Measurements from ENCODE around the gene POLD4.
A peak's percentile ranks its signal among the peaks of the same experiment; 100 is the strongest.

Gene POLD4

DNA sequence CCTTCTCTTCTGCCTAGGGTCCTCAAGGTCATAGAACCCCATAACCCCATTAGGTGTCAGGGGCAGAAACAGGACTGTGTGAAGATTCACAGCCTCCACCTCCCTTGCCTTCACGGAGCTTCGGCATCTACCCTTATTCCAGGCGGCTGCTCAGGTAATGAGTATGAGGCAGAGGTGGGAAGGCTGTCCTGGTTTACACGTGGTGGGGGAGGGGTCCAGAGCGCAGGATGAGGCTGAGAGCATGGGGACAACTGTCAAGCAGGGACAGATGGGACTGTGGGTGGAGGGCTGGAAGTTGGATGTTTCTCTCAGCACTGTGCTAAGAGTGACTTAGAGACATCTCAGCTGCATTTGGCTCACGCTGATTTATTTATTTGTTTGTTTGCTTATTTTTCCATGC, 34.2 kb upstream of the POLD4 start:
- no peak for DNase-seq

DNA sequence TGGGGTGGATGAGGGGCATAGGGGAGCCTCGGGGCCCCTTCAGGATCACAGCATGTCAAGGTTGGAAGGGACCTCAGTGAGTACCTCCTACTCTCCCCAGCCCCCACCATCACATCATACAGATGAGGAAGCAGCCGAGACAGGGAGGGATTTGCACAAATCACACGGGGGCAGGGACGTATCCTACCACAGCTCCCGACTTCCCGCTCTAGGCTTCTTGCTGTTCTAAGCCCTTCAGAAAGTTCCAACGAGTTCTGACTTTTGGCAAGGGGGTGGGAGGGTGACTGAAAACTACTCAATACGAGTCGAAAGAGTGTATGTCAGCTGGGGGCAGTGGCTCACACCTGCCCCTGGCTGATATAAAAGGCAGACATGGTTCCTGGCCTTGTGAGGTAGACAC, 33.7 kb upstream of the POLD4 start:
- no peak for DNase-seq

DNA sequence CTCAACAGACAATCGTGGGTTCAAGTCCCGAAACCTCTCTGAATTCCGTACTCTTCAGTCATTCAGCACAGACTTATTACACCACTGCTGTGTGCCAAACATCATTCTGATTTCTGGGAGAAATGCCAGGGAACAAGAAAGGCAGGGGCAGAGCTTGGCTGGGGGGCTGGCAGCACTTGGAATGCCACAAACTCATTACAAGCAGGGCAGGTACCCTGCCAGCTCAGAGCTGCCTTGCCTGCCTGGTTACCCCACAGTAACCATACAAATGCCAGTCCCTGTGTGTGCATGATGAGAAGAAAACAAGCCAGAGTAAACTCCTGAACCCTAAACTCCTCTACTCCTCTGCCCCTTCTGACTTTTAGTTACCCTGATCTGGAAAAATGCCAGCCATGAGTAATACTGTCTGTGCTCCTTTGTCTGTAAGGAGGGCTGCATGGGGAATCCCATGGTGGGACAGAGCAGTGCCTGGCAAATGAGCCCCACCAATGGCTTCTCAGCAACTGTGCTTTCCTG, 31.6 kb upstream of the POLD4 start:
- DNase-seq, result no peak

DNA sequence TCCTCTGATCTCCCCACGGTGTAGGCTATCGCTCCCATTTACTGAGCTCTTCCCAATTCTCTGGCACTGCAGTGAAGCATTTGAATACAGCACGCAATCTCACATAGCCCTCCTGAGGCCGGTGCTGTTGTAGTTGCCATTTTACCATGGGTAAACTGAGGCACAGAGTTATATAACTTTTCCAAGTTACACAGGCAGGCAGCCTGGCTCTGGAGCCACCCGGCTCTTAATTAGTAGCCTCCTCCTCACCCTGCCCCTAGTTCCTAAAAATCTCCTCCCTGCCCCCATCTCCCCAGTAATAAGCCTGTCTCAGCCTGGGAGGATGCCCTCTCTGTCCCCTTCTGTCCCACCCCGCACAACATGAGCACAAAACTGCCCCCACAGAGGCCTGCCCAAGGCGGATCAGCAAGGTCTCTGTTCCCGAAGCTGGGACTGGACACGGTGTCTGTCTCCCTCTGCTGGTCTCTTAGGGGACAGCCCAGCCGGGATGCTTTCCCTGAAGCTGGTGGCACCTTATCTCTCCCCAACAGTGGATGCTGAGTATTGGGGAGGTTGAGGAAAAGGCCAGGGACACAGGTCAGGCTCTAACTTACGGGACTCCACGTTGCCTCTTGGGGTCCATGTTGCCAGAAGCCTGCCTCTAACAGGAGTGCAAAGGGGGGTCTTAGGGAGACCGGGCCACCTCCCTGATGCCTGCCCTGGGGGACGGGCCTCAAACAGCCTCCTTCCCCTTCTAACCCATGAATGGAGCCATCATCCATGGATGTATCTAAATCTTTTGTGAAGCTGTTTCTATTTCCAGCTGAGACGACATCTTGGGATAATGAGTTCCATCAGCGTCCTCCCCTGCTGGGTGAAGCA, 29.2 kb upstream of the POLD4 start:
- DNase-seq, result peak; percentile 76

DNA sequence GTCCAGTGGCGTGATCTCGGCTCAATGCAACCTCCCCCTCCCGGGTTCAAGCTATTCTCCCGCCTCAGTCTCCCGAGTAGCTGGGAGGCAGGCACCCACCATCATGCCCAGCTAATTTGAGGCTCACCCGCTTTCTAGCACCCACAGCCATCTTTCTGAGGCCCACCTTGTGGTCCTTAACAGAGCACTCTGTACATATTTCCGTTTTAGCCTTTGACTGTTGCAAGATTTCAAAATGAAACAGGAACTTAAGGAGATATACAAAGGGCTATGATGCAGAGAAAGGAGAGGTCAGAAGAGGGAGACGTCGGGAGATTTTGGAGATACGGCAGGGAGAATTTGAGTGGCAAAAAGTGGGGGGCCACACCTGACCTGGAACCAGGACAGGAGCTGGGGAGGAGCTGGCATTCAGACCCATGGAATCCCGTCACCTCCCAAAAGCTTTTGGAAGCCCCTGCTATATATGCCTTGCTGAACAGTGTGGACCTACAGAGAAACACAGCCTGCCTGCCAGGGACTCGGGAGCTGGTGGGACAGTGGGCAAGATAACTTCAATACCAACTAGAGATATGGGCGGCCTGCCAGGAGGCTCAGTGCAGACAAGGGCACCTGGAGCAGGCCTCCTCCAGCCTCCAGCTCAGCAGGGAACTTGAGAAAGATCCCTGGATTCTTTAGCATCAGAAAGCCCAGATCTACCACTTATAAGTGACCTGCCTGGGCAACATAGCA, 28.1 kb upstream of the POLD4 start:
- no peak for DNase-seq

DNA sequence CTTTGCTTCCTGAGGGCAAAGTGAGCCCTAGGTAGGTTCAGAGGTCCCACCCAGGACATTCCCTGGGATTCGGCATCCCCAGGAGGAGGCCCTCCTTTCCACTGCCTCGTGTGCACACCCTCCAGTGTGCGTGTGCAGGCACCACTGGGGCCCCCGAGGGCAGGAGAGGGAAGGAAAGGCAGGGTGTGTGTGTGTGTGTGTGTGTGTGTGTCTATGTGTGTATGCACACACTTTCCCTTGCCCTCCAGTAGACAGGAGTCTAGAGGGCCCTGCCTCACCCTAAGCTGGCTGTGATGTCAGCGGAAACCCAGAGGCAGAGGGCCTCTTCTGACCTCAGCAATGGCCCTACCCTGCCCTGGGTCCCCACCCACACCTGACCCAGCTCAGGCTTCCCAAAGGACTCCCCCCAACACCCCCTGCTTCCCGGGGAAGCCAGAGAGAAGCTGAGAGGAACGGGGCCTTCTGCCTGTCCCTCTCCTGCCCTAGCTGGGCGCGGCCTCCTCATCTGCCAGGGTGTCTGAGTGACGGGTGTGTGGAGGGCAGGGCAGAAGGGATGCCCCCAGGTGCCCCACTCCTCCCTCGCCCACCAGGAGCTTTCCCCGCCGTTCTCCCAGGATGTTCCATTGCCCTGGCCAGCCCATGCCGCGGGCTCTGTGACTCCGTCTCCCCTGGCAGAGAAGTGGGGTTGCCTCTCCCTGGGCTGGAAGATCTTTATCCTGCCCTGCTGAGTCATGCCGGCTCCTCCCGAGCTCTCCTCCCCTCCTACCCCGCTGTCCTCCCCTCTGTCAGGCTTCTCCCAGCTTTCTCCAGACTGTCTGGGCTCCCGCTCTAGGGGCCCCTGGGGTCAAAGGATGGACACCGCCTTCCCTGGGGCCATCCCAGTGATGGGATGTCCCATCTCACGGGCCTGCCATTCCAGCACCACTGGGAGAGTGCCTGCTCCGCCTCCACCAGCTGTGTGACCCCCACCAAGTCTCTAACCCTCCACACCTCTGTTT, 26.0 kb upstream of the POLD4 start:
- DNase-seq, result no peak

DNA sequence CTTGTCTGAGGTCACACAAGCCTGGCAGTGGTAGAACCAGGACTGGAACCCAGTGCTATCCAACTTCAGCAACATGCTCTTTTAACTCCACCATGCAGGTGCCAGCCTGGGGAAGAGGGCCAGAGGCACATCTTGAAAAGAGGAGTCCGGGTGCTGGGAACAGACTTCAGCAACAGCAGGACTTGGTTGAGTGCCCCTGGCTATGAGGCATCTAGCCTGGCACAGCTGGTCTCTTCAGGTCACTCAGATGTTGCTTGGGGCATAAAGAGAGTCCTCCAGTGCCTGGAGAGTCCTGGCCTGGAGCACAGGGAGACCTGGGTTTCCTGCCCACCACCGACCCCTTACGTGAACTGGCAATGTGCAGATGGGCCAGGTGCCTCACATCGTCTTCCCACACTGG, 25.2 kb upstream of the POLD4 start:
- no peak for DNase-seq

DNA sequence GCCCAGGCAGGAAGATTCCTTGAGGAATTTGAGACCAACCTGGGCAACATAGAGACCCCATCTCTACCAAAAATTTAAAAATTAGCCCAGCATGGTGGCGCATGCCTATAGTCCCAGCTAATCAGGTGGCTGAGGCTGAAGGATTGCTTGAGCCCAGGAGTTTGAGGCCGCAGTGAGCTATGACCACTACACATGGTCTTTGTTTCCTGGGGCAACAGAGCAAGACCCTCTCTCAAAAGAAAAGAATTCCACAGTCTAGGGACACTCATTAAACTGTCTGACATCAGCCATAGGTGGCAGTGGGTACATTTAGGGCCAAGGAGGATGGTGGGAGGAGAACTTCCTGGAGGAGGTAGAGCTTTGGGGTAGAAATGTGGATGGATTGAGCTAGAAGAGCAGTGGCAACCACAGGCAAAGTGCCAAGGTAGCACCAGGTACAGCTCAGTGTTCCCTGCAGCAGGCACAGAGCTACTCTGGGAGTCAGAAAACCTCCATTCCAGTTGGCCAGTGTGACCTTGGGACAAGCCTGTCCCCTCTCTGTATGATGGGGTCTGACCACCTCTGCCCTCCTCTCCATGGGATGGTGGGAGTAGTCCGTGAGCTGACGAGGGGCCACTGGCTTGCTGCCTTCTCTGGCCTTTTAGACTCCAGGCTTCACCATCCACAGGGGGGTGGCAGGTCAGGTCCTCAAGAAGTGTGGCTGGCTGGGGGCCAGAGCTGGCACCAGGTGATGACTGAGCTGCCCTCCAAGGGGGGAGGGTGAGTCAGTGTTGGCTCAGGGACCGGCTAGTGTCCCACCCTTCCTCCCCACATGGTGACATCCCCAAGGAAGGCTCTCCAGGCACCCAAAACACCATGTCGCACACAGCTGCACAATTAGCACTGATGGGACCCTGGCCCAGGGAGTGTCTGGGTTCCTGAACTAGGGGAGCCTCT, 23.8 kb upstream of the POLD4 start:
- no peak for DNase-seq

DNA sequence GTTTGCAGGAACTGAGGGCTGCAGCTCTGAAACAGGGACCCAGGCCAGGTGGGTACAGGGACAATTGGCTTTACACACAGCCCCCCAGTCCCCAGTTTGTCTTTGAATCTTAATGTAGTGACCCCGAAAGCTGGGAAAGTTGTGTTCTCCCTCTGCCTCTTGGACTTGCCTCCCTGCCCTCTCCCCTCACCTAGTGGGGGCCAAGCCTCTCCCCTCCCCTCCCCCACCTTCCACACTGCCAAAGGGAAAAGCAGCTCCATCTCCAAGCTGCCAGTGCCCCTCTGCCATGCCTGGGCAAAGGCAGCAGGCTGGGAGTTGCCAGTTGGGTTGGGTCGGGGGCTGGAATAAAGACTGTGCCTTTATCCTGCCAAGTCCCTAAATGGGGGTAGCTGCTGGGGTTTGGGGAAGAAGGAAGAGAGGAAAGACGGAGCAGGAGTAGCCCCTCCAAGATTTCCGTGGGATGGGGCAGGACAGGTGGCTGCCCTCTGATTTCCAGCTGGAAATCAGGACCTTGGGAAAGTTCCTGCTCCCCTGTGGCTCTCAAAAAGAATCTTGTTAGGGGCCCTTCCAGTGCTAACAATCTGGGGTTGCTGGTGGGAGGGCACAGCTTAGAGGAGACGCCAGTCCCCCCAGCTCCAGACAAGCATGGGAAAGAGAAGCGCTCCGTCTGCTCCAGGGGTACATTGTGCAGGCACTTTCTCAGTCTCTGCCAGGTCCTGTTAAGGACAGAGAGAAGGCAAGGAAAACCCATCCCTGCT, 22.9 kb upstream of the POLD4 start:
- no peak for DNase-seq

DNA sequence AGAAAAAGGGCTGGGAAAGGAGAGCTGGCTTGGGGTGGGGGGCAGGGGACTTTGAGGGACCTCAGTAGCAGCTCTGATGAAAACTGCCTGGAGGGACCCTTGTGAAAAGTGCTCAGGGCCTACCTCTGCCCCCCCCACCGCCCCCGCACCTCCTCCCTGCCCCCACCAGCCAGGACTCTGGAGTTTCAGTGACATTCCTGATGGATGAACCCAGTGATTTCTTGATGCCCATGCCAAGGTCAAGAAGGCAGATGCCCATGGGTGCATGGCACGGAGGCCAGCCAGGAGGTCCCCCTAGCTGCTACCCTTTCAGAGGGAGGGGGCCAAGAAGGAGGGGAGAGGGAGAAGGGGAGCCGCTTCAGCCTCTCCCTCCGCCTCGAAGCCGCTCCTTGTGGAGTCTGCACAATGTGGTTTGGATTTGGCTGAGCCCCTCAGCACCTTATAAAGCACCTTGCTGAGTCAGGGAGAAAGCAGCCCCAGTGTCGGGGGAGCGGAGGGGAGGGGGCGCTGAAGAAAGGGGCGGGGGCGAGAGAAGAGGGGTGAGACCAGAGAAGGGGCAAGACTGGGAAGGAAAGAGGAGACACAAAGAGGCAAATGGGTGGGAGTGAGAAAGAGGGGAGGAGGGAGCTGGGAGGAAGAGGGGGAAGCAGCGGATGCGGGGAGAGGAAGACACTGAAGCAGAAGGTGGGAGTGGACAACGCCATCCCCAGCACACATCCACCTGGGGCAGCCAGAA, 22.1 kb upstream of the POLD4 start:
- DNase-seq, result no peak

DNA sequence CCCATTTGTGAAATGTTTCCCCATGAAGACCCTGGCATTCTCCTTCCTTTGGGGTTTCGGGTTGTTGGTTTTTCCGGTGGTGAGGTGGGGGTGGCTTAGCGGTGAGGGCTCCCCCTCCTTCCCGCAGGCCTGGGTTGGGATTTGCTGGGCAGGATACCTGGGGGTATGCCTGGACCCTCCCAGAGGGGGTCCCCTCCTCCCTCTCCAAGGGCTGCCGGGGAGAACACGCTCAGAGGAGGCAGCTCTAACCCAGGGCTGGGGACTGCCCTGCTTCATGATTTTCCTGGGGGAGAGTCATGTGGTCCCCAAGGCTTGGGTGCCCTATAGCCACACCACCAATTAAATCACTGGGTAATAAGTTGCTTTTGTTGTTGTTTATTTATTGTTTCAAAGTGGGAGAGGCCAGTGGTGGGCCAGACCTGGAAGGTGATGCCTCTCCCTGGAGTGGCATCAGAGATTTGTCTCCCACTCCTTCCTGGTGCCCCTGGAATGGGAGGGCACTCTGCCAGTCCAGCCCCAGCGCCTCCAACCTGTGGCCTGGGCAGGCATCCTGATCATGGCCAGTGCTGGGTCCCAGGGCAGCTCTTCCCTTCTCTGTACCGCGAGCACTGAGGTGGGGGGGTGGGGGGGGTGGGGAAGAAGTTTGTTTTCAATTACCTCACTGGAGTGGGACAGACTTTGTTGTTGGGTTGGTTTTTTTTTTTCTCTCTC, 21.4 kb upstream of the POLD4 start:
- DNase-seq, result no peak

DNA sequence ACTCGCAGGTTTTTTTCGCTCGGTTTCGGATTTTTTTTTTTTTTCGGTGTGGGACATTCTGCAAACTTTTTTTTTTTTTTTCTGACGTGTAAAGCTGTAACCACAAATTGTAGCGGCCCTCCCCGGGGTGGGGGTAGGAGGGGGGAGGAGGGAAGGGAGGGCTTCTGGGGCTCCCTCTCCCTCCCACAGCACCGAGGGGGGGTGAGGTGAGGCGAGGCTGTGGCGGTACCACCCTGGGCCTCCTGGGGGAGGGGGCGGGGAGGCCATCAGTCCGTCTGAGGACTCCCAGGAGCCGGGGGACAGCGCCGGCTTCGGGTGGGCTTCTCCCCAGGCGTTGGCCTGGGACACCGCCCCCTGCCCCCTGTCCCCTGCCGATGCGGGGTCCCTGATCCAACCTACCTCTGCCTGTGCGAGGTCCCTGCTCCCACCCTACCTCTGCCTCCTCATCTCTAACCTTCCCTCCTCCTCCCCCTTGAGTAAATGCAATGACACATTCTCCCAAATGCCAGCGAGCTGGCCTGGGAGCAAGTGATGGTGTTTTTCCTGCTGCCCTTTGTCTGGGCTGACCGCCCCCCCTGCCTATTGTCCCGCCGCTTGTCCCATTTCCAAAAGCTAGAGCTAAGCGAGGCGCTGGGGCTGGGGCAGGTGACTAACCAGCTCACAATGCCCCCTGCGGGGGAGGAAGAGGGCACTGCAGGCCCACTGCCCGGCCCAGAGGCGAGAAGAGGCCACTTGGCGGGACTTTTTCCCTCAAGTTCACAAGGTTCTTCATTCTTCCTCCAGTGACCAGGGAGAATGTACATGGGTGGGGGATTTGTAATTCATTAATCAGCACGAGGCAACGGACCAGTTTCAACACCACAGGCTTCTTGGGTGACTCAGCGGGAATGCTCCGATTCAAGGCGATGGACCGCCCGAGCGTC, 20.6 kb upstream of the POLD4 start:
- peak; percentile 58 for DNase-seq

DNA sequence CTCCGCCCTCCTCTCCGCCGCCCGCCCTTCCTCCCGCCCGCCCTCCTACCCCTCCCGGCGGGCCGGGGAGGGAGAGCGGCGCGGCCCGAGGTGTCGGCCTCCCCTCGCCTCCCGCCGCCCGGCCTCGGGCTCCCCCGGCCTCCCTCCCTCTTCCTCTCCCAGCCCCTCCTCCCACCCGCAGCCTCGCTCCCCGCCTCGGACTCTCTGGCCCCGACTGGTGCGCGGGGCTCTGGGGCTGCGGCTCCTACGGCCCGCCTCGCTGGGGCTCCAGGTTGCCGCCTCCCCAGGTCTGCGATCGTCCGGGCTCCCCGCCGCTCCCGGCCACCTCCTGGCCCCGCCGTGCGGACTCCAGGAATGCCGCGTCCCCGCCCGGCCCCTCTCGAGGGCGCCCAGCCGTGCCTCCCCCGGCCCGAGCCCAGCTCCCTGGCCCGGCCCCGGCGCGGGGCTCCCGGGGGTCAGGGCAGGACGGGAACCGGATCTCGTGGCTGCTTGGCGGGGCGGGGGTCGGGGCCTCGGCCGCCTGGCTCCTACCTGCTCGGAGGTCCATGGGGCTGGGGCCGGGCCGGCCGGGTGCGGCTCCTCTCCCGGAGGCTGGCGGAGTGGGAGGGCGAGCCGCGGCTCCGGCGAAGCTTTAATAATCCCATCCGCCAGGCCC, 19.8 kb upstream of the POLD4 start, which contains the start of gene CLCF1:
Gene CLCF1 (minus strand): TSS at position 606 of the 655 bp plus-strand sequence. CDS start 59 bp downstream, at position 547.
- no peak for DNase-seq

DNA sequence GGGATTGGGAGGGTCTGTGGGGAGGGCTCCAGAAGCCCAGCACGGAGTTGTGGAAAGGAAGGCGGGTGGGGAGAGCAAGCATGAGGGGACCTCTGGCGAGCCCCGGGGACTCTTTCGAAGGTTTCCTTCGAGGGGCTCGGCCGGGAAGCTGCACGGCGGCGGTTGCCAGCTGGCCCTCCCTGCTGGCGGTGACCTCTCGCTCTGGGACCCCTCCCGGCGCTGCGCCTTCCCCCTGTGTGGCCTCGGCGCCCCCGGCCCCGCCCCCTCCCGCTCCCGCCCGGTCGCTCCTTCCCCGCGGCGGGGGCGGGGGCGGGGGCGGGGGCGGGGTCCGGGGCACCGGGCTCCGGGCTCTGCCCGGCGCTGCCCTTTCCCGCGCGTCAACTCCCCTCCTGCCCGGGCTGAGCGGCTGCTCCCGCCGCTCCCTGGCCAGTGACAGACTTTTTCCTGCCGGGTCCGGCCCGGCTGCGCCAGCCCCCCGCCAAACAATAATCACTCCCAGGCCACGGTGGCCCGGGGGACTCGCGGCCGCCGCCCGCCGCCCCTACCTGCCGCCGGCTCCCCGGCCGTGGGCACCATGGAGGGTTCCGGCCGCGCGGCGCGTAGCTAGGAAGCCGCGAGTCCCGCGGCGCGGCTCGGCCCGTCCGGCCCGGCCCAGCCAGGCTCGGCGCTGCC, 19.1 kb upstream of the POLD4 start:
- no peak for DNase-seq

DNA sequence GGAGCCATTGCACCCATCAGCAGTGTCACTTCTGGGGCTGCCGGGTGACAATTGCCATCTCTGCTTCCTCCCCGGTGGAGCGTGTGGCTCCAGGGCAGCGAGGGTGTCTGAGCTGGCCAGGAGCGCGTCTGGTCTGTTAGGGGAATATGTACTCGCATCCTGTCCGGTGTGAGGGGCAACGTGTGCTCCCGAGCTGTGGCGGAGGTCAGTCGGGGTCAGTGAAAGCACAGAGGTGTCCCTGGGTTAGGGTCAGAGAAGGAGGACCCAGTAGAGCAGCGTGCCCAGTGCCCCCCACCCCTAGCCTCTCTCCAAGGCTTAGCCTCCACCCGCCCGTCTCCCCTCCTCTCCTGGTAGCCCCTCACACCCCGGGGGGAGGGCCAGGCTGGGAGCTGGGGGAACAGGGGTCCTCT, 18.6 kb upstream of the POLD4 start:
- no peak for DNase-seq

DNA sequence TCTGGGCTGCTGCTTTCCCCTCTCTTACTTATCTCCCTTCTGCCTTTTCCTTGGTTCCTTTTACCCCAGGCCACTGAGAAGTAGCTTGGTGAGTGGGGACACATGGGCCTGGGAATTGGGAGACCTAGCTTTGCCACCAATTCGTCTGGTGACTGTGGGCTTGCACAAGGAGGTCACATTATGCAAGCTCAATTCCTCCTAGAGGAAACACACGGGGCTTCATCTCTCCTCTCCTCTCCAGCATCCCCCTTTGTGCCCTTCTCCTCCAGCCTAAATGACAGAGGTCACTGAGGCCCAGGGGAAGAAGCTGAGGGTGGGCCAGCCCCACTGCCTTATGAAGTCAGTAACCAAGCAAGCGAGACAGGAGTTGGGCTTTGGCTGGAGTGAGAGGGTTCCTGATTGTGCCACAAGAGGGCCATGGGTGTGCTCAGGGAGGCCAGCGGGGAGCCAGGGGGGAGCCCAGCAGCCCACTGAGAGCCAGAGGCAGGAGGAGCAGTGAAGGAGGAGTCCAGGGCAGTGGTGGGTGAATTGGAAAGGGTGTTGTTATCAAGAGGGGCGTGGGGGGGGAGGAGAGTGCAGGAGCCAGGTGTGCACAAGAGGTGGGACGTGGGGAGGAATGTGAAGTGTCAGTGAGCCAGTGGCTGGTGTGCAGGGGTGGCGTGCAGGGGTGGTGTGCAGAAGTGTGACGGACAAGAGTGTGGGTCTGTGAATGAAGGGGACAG, 18.0 kb upstream of the POLD4 start:
- no peak for DNase-seq
